ENCODE measurements around the gene XG. TPM values are rescaled to one million over a fixed set of nuclear protein-coding genes. Genes with fewer than 3 reads are reported as not detected.
"Not testable (repeated sequence)": the region's sequence is repeated elsewhere in the genome, so short reads cannot be mapped to it uniquely, and the experiment has no call there.

Gene XG
- total RNA-seq, 1 donor from 2014 or later, result 0.35 TPM

DNA sequence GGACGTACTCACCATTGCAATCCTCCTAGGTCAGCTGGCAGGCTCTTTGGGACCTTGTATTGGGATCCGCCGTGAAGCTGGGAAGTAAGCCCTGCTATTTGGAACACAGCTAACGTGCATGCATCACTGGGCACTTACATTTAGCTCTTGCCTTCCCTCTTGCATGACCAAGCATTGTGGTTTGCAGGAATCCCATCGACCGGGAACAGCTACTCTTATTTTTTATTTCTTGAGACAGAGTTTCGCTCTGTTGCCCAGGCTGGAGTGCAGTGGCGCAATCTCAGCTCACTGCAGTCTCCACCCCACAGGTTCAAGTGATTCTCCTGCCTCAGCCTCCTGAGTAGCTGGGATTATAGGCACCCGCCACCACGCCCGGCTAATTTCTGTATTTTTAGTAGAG, 24.6 kb upstream of the XG start:
- ATAC-seq (ENCODE audit: poor library complexity); DNase-seq; intact Hi-C loops (cut with DNase I): not testable (repeated sequence)

DNA sequence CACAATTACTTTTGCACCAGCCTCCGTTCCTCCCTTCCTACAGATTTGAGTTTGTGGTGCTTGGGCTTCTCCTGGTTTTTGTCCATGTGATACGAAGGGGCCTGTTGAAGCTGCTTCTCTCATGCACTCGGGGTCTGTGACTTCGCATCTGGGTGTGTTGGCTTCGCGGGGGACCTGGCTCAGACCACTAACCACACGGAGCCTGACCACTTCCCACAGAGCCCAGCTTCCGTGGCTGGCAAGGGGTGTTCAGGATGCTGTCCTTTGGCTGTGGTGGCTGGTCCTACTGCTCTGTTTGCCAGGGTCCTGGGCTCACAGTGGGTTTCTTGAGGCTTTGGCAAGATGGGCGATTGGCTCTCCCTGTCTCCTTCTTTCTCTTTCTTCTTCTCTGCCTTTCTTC, 19.8 kb upstream of the XG start:
- no peak for ATAC-seq (ENCODE audit: poor library complexity)
- no peak for DNase-seq
- intact Hi-C loops (cut with DNase I), result no loop called here

DNA sequence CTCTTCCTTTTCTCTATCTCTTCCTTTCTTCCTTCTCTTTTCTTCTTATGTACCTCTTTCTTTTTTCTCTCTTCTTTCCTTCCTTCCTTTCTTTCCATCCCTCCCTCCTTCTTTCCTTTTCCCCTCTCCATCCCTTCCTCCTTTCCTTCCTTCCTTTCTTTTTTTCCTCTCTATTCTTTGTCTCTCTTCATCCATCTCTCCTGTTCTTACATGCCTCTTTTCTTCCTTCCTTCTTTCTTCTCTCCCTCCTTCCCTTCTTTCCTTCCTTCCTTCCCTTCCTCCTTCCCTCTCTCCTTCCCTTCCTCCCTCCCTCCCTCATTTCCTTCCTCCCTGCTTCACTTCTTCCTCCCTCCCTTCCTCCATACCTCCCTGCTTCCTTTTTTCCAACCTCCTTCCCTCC, 19.2 kb upstream of the XG start:
- intact Hi-C loops (cut with DNase I), result no loop called here
- DNase-seq (no peak), ATAC-seq (ENCODE audit: poor library complexity) (no peak)

DNA sequence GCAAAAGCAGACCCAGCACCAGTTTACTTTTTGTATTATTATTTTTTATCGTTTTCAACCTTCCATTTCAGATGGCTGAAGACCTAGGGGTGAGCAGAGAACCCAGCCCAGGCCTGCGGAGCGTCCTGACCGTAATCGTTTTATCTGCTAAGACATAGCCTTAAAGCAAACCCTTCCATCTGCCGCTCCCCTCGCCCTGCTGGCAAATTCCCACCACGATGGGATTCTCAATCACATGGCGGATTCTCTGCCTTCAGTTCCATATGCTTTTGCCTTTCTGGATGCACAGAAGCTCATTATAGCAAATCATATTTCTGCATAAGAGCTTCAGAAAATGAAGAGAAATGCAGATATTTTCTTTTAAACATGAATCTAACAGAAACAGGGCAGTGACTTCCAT, 18.6 kb upstream of the XG start:
- ATAC-seq (ENCODE audit: poor library complexity) (no peak), DNase-seq (no peak)
- intact Hi-C loops (cut with DNase I), result no loop called here

DNA sequence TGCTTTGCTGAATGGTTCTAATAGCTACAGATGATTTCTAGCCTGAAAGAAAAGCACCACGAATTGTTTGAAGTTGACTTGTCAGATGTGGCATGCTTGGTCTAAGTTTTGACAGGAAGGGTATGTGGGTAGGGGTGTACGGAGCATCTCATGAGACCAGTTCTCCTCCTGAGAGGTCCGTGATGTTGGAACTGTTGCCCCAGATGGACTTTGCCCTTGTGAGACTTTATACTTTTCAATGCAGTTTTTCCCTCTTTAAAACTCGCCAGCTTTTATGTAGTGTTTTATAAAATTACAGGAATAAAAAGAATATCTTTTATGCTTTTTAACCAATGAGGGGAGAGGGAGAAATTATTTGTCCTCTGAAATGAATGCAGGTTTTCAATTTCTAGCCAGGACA, 16.6 kb upstream of the XG start:
- DNase-seq (no peak), ATAC-seq (ENCODE audit: poor library complexity) (no peak)
- intact Hi-C loops (cut with DNase I), result no loop called here

DNA sequence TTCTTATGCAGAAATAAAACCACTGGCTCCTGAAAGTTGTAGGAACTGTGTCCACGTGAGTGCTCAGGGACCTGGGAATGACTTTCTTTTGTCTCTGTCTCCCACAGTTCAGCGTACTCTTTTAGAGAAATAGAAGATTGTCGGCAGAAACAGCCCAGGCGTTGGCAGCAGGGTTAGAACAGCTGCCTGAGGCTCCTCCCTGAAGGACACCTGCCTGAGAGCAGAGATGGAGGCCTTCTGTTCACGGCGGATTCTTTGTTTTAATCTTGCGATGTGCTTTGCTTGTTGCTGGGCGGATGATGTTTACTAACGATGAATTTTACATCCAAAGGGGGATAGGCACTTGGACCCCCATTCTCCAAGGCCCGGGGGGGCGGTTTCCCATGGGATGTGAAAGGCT, 11.2 kb upstream of the XG start:
- ATAC-seq (ENCODE audit: poor library complexity) (no peak), DNase-seq (no peak)
- intact Hi-C loops (cut with DNase I), result no loop called here

DNA sequence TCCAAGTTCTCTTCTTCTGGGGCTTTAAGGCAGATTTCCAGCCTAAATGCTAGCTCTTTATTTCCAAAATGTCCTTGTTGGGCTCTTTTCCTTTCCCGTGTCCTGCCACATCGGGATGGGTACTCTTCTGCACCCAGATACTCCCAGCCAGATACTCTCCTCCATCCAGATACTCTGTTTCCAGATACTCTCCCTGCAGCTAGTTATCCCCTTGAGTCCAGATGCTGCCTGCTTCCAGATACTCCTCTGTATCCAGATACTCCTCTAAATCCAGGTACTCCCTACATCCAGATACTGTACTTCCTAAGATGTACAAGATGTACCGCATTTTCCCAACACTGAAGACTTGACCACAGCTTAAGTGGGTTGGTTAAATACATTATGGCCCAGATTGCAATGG, 10.5 kb upstream of the XG start:
- ATAC-seq (ENCODE audit: poor library complexity) (no peak), DNase-seq (no peak)
- intact Hi-C loops (cut with DNase I), result no loop called here

DNA sequence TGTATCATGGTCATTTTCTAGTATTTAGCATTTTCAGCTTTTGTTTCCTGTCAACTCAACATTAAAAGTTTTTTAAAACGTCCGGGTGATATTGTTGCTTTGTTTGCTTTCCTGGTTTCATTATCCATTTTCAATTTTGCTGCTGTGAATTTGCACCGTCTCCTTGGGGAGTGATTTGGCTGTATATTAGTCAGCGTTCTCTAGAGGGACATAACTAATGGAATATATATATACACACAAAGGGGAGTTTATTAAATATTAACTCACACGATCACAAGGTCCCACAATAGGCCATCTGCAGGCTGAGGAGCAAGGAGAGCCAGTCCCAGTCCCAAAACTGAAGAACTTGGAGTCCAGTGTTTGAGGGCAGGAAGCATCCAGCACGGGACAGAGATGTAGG, 5.6 kb upstream of the XG start:
- intact Hi-C loops (cut with DNase I), result not testable (repeated sequence)

DNA sequence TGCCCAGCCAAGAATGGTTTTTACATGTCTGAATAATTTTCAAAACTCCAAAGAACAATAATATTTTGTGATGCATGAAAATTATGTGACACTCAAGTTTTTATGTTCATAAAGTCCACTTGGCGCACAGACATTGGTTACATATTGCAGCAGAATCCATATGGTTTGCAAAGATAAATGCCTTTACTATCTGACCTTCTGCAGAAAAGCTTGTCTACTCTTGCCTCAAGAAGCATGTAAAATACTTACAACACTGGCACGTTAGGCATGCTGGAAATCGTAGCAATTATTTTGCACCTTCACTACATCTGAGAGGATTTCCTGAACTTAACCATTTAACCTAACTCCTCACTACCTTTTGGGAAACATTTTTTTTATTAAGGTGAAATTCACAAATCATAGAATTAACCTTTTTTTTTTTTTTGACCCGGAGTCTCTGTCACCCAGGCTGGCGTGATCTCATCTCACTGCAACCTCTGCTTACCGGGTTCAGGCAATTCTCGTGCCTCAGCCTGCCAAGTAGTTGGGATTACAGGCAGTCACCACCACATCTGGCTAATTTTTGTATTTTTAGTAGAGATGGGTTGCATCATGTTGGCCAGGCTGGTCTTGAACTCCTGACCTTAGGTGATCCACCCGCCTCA, 3.5 kb upstream of the XG start:
- no peak for ATAC-seq (ENCODE audit: poor library complexity)
- intact Hi-C loops (cut with DNase I), result no loop called here

More for the DNA sequence above, 5.6 kb upstream of the XG start:
- not testable (repeated sequence) for ATAC-seq (ENCODE audit: poor library complexity); DNase-seq

DNA sequence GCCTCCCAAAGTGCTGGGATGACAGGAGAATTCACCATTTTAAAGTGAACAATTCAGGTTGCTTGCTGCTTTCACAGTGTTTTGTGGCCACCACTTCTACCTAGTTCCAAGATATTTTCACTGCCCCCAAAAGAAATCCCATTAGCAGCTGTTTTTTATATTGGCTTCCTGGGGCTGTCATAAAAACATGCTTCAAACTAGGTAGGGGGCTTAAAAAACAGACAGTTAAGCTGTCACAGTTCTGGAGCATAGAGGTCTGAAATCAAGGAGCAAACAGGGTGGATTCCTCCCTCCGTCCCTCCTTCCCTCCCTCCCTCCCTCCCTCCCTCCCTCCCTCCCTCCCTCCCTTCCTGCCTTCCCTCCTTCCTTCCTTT, 3.0 kb upstream of the XG start:
- intact Hi-C loops (cut with DNase I), result no loop called here
- DNase-seq, result no peak
- ATAC-seq (ENCODE audit: poor library complexity), result no peak

More for the DNA sequence above, 3.5 kb upstream of the XG start:
- no peak for DNase-seq

DNA sequence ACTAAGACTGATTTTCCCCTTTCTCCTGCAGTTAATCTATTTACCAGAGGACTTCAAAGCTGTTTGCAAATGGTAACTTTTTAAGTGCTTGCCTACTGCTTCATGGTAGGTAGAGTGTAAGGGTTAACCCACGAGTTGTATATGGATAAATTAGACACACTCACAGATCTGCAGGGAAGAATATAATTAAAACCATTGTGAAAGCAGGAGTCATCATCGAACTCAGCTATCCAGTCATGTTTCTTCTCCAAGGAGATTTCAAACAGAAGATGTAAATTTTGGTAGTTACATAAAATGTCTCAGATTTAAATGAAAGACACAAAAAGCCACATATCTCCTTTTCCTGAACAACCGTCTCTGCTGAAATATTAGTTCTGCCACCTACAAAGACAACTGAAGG, 549 bp upstream of the XG start:
- ATAC-seq (ENCODE audit: poor library complexity) (no peak), DNase-seq (no peak)
- intact Hi-C loops (cut with DNase I), result no loop called here

DNA sequence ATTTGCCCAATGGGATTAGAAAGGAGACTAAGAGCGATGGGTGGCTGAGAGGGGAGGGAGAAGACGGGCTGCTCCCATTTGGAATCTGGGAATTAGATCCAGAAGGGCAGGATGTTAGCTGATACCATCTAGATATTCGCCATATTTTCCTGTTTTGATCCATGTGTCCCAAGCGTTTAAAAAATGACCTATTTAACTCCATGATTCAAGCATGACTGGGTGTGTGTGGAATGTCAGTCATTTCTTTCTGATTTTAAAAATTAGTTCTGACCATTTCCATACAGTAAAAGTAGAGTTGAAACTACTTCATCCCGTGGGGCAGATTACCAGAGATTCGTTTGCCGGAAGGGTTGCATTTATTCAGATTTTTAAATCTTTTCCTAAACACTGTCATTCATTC, 601 bp downstream of the XG start:
- intact Hi-C loops (cut with DNase I); DNase-seq; ATAC-seq (ENCODE audit: poor library complexity): not testable (repeated sequence)

DNA sequence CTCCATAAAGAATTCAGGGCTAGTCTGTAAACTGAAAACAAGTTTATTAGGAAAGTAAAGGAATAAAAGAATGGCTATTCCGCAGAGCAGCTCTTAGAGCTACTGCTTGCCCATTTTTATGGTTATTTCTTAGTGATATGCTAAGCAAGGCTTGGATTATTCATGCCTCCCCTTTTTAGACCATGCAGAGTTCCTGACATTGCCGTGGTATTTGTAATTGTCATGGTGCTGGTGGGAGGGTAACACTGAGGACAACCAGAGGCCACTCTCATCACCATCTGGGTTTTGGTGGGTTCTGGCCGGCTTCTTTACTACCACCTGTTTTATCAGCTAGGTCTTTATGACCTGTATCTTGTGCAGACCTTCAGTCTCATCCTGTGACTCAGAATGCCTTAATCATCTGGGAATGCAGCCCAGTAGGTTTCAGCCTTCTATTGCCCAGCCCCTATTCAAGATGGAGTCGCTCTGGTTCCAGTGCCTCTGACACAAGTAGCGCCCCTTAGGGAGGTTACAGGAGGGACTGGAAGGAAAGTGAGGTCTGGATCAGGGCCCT, 3.4 kb downstream of the XG start:
- ATAC-seq (ENCODE audit: poor library complexity); DNase-seq; intact Hi-C loops (cut with DNase I): not testable (repeated sequence)

DNA sequence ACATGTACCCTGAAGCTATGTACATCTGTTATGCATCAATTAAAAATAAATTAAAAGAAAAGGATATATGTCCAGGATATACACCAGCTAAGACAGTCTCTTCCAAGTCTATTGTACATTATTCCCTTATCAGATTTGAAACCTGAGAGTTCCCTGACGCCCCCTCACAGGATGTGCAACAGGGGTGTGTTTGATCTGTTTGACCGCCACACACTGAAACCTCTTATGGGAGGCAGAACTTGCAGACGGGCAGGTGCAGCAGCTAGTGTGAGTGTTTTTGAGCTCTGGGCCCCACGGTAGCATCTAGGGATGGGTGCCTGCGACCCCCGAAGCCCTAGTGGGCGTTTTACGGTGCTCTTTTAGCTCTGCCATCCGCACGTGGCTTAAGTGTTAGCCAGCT, 4.7 kb downstream of the XG start:
- ATAC-seq (ENCODE audit: poor library complexity), result no peak
- intact Hi-C loops (cut with DNase I), result no loop called here
- DNase-seq, result no peak

DNA sequence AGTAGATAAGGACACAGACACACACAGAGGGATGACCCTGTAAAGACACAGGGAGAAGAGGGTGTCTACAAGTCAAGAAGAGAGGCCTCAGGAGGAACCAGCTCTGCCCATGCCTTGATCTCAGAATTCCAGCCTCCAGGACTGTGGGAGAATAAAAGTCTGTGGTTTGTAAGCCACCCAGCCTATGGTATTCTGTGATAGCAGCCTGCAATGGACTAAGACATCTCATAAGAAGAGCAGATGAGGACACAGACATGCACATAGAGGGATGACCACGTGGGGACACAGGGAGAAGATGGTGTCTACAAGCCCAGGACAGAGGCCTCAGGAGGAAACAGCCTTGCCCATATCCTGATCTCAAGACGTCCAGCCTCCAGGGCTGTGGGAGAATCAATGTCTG, 9.4 kb downstream of the XG start:
- intact Hi-C loops (cut with DNase I), result no loop called here
- ATAC-seq (ENCODE audit: poor library complexity), result no peak
- no peak for DNase-seq

DNA sequence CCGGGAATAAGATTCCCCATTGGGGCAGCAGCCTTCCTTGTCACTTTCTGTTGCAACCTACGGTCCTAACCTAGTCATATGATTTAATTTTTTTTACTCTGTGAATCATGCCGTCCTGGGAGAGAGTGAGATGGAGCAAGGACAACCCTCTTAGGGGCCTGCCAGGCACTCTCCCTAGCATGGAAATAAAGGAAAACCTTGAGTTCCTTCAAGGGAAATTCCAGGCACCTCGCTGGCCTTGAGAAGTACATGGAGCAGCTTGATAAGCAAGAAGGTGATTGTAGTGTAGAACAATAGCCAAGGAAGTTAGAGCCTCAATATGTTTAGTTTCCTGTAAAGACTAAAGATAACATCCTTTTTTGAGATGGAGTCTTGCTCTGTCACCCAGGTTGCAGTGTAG, 10.8 kb downstream of the XG start:
- intact Hi-C loops (cut with DNase I); DNase-seq; ATAC-seq (ENCODE audit: poor library complexity): not testable (repeated sequence)

DNA sequence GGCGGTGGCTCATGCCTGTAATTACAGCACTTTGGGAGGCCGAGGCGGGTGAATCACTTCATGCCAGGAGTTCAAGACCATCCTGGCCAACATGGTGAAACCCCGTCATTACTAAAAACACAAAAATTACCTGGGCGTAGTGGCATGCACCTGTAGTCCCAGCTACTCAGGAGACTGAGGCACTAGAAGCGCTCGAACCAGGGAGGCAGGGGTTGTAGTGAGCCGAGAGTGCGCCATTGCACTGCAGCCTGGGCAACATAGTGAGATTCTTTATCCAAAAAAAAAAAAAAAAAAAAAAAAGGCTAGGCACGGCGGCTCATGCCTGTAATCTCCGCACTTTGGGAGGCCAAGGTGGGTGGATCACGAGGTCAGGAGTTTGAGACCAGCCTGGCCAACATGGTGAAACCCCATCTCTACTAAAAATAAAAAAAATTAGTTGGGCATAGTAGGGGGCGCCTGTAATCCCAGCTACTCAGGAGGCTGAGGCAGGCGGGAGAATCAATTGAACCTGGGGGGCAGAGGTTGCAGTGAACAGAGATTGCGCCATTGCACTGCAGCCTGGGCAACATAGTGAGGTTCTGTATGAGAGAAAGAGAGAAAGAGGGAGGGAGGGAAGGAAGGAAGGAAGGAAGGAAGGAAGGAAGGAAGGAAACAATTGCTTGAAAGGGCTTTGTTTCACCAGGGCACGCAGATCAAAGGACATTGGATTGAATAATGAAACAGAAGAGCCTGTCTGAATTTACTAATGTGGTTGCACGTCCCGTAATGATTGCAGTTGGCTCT, 13.1 kb downstream of the XG start:
- intact Hi-C loops (cut with DNase I); DNase-seq; ATAC-seq (ENCODE audit: poor library complexity): not testable (repeated sequence)

DNA sequence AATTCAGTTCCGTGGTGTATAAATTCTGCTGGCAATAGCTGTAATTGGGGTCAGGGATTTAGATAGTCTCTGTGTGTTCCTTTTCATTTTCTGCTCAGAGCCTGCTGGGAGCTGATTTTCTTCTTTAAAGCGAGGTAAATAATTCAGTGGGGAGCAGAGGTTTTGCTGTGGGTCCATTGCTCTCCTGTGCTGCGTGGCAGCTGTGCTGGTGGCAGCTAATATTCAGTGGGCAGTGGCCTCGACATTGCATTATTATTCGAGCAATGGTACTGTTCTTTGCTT, 13.7 kb downstream of the XG start:
- ATAC-seq (ENCODE audit: poor library complexity), result no peak
- intact Hi-C loops (cut with DNase I), result no loop called here

DNA sequence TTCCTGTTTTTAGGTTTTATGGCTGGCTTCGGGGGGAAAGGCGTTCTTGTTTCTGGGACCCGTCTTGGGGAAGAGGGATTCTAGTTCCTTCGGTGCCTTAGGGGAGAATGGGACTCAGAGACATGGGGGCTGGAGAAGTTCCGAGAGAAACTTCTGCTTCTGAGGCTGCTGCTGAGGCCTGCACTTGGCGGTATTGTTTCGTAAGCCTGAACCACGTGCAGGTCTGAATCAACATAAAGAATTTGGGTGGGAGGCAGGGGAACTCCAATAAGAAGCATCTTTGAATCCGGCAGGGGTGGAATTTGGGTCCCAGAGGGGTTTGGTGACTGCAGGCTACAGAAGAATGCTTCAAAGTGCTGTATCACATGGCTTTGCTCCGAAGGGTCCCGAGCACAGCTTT, 15.1 kb downstream of the XG start:
- intact Hi-C loops (cut with DNase I), result no loop called here
- ATAC-seq (ENCODE audit: poor library complexity) (no peak), DNase-seq (no peak)

More for the DNA sequence above, 13.7 kb downstream of the XG start:
- no peak for DNase-seq
